ENCODE data around the gene PLEKHM3. TPM values are rescaled to one million over a fixed set of nuclear protein-coding genes. Genes with fewer than 3 reads are reported as not detected.

The PLEKHM3 gene
- polyA plus RNA-seq, 1 experiment, result 7.0 TPM

DNA sequence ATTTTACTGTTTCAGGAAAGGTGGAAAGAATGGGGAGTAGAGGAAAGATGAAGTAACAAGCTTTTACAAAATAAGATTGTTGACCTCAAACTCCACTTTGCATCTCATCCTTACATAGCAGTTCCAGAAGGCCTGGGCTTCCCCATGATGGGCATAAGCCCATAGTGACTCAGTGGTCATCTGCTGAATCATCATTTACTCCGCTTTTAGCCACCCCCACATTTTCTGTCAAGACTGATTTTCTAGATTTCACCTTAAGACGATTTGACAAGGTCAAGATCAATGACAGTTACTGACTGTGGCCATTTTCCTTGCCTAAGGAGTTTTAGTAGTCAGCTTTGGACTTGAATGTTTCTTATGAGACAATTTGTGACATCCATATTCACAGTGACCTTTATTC, 49.4 kb downstream of the PLEKHM3 start:
- CTCF ChIA-PET, result interaction anchor here (0.7 to 5.7 kb wide), 4 partner anchors 64 to 257 kb away, joined by 3 to 85 read pairs (median 4); no protein-coding TSS in a partner anchor
- POLR2A ChIA-PET, result no interaction called here
- no peaks in the 10 kb centered on the region for H3K27me3 ChIP-seq (ENCODE audit: control insufficient read depth, insufficient read depth, low read length)
- no peak overlapping the region for H3K27ac ChIP-seq (ENCODE audit: low read depth, low read length)
- H3K4me3 ChIP-seq (ENCODE audit: low read depth, low read length), result no peak overlapping the region
- DNase-seq (ENCODE audit: low read depth, low spot score), result no peak
- no peaks in the 10 kb centered on the region for H3K9me3 ChIP-seq (ENCODE audit: control insufficient read depth, insufficient read depth, low read length)
- TF ChIP-seq, protein P1, sequence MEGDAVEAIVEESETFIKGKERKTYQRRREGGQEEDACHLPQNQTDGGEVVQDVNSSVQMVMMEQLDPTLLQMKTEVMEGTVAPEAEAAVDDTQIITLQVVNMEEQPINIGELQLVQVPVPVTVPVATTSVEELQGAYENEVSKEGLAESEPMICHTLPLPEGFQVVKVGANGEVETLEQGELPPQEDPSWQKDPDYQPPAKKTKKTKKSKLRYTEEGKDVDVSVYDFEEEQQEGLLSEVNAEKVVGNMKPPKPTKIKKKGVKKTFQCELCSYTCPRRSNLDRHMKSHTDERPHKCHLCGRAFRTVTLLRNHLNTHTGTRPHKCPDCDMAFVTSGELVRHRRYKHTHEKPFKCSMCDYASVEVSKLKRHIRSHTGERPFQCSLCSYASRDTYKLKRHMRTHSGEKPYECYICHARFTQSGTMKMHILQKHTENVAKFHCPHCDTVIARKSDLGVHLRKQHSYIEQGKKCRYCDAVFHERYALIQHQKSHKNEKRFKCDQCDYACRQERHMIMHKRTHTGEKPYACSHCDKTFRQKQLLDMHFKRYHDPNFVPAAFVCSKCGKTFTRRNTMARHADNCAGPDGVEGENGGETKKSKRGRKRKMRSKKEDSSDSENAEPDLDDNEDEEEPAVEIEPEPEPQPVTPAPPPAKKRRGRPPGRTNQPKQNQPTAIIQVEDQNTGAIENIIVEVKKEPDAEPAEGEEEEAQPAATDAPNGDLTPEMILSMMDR (IDR thresholded peaks at IDR 0.05; ENCODE audit: low read depth, low read length), result no peak

GRCh38 chr2:207974216-207974605, 51.1 kb downstream of the PLEKHM3 start:
- H3K27ac ChIP-seq (ENCODE audit: low read depth, low read length), result no peak overlapping the region
- no peak overlapping the region for H3K4me3 ChIP-seq (ENCODE audit: low read depth, low read length)
- no peaks in the 10 kb centered on the region for H3K27me3 ChIP-seq (ENCODE audit: control insufficient read depth, insufficient read depth, low read length)
- TF ChIP-seq, protein P1 (IDR thresholded peaks at IDR 0.05; ENCODE audit: low read depth, low read length), result no peak
- ChIA-PET POLR2A (no interaction called here), CTCF (interaction anchor here (0.6 to 5.7 kb wide), 8 partner anchors 9 to 236 kb away, joined by 3 to 85 read pairs (median 3); no protein-coding TSS in a partner anchor)
- no peak for DNase-seq (ENCODE audit: low read depth, low spot score)
- no peaks in the 10 kb centered on the region for H3K9me3 ChIP-seq (ENCODE audit: control insufficient read depth, insufficient read depth, low read length)

- Histone ChIP-seq H3K4me3 (ENCODE audit: low read depth, low read length) (no peak overlapping the region), H3K27me3 (ENCODE audit: control insufficient read depth, insufficient read depth, low read length) (no peaks in the 10 kb centered on the region), H3K9me3 (ENCODE audit: control insufficient read depth, insufficient read depth, low read length) (no peaks in the 10 kb centered on the region), H3K27ac (ENCODE audit: low read depth, low read length) (no peak overlapping the region)
- TF ChIP-seq, protein P1 (IDR thresholded peaks at IDR 0.05; ENCODE audit: low read depth, low read length), result no peak
- no peak for DNase-seq (ENCODE audit: low read depth, low spot score)
- ChIA-PET POLR2A (no interaction called here), CTCF (interaction anchor here (0.5 to 5.7 kb wide), 5 partner anchors 69 to 375 kb away, joined by 3 to 85 read pairs (median 3); no protein-coding TSS in a partner anchor)
Observed at GRCh38 chr2:207970826-207971180, 54.5 kb downstream of the PLEKHM3 start.

- ChIA-PET POLR2A (no interaction called here), CTCF (interaction anchor here (0.5 to 2.7 kb wide), 4 partner anchors 70 to 205 kb away, joined by 3 to 13 read pairs (median 4); no protein-coding TSS in a partner anchor)
- Histone ChIP-seq H3K27ac (ENCODE audit: low read depth, low read length) (no peak overlapping the region), H3K27me3 (ENCODE audit: control insufficient read depth, insufficient read depth, low read length) (no peaks in the 10 kb centered on the region), H3K9me3 (ENCODE audit: control insufficient read depth, insufficient read depth, low read length) (no peaks in the 10 kb centered on the region), H3K4me3 (ENCODE audit: low read depth, low read length) (no peak overlapping the region)
- TF ChIP-seq, protein P1 (IDR thresholded peaks at IDR 0.05; ENCODE audit: low read depth, low read length), result no peak
- no peak for DNase-seq (ENCODE audit: low read depth, low spot score)
Observed at GRCh38 chr2:207970147-207970825, 55.0 kb downstream of the PLEKHM3 start.

GRCh38 chr2:207969249-207969648, 56.1 kb downstream of the PLEKHM3 start:
- no peaks in the 10 kb centered on the region for H3K27me3 ChIP-seq (ENCODE audit: control insufficient read depth, insufficient read depth, low read length)
- DNase-seq (ENCODE audit: low read depth, low spot score), result no peak
- H3K27ac ChIP-seq (ENCODE audit: low read depth, low read length), result no peak overlapping the region
- TF ChIP-seq, protein P1 (IDR thresholded peaks at IDR 0.05; ENCODE audit: low read depth, low read length), result no peak
- no peaks in the 10 kb centered on the region for H3K9me3 ChIP-seq (ENCODE audit: control insufficient read depth, insufficient read depth, low read length)
- ChIA-PET CTCF (interaction anchor here (1.5 kb wide), 1 partner anchor 71 kb away, joined by 4 read pairs; no protein-coding TSS in a partner anchor), POLR2A (no interaction called here)
- H3K4me3 ChIP-seq (ENCODE audit: low read depth, low read length), result no peak overlapping the region

Data from AG04450 (cell line).